Measurements from ENCODE around the gene FDX2. TPM values are rescaled to one million over a fixed set of nuclear protein-coding genes. Genes with fewer than 3 reads are reported as not detected.

FDX2 gene
- total RNA-seq, 1 experiment from 2014 or later: 79.5 TPM

- intact Hi-C loops (cut with micrococcal nuclease): no loop called here
- ChIA-PET POLR2A (ENCODE audit: unreplicated experiment) (no interaction called here), CTCF (no interaction called here)
- DNase-seq (no peak), ATAC-seq (no peak)
- Histone ChIP-seq H4K20me1 (ENCODE audit: low read length) (0 out of 2 replicates have a peak, but pooled peaks cover 4% of the 10 kb centered on the region), H3K27ac (ENCODE audit: low read length) (no peak overlapping the region), H3K36me3 (ENCODE audit: low read depth, low read length) (peaks cover 64% of the 10 kb centered on the region), H3K4me1 (ENCODE audit: insufficient read depth, low read length) (no peaks in the 10 kb centered on the region), H3K4me3 (ENCODE audit: low read length) (no peak overlapping the region), H3K4me2 (ENCODE audit: low read length) (no peak overlapping the region), H3K9me2 (replicated peaks; ENCODE audit: low read length) (no peaks in the 10 kb centered on the region), H2AFZ (ENCODE audit: low read length) (no peak overlapping the region), H3K79me2 (ENCODE audit: low read length) (peaks cover 22% of the 10 kb centered on the region), H3K9ac (ENCODE audit: low read length) (no peak overlapping the region), H3K9me3 (ENCODE audit: low read length) (no peaks in the 10 kb centered on the region), H3F3A (ENCODE audit: low read length, unreplicated experiment) (no peaks in the 10 kb centered on the region), H3K27me3 (ENCODE audit: low read length) (no peaks in the 10 kb centered on the region)
- BruUV-seq (replicated peaks): no TSS peak
- TF ChIP-seq CTCF (conservative IDR thresholded peaks at IDR 0.05; ENCODE audit: low read depth, low read length) (no peak), EZH2 (IDR thresholded peaks at IDR 0.05; ENCODE audit: low read length, unreplicated experiment) (no peak), EZH2phosphoT487 (IDR thresholded peaks at IDR 0.05; ENCODE audit: borderline replicate concordance, low read length) (no peak)
These were observed 9.9 kb upstream of the FDX2 start for GRCh38 chr19:10325732-10326131.

- Histone ChIP-seq H3K4me1 (ENCODE audit: insufficient read depth, low read length) (no peaks in the 10 kb centered on the region), H3K27me3 (ENCODE audit: low read length) (no peaks in the 10 kb centered on the region), H3K4me2 (ENCODE audit: low read length) (no peak overlapping the region), H3K79me2 (ENCODE audit: low read length) (no peaks in the 10 kb centered on the region), H4K20me1 (ENCODE audit: low read length) (no peaks in the 10 kb centered on the region), H3K4me3 (ENCODE audit: low read length) (no peak overlapping the region), H3K36me3 (ENCODE audit: low read depth, low read length) (peaks cover 47% of the 10 kb centered on the region), H3K9me2 (replicated peaks; ENCODE audit: low read length) (no peaks in the 10 kb centered on the region), H3F3A (ENCODE audit: low read length, unreplicated experiment) (no peaks in the 10 kb centered on the region), H3K9ac (ENCODE audit: low read length) (no peak overlapping the region), H3K9me3 (ENCODE audit: low read length) (no peaks in the 10 kb centered on the region), H2AFZ (ENCODE audit: low read length) (no peak overlapping the region), H3K27ac (ENCODE audit: low read length) (no peak overlapping the region)
- ChIA-PET POLR2A (ENCODE audit: unreplicated experiment) (no interaction called here), CTCF (no interaction called here)
- DNase-seq (no peak), ATAC-seq (no peak)
- no TSS peak for BruUV-seq (replicated peaks)
- intact Hi-C loops (cut with micrococcal nuclease): no loop called here
- TF ChIP-seq EZH2 (IDR thresholded peaks at IDR 0.05; ENCODE audit: low read length, unreplicated experiment): no peak
- TF ChIP-seq CTCF (conservative IDR thresholded peaks at IDR 0.05; ENCODE audit: low read depth, low read length): no peak
- no peak for TF ChIP-seq EZH2phosphoT487 (IDR thresholded peaks at IDR 0.05; ENCODE audit: borderline replicate concordance, low read length)
These were observed 6.3 kb upstream of the FDX2 start for GRCh38 chr19:10321874-10322835.

GRCh38 chr19:10321417-10321797 lies 5.6 kb upstream of the FDX2 start:
- ChIA-PET POLR2A (ENCODE audit: unreplicated experiment) (no interaction called here), CTCF (no interaction called here)
- H3K4me2 ChIP-seq (ENCODE audit: low read length): no peak overlapping the region
- H3K27ac ChIP-seq (ENCODE audit: low read length): no peak overlapping the region
- no peaks in the 10 kb centered on the region for H3K27me3 ChIP-seq (ENCODE audit: low read length)
- peaks cover 49% of the 10 kb centered on the region for H3K36me3 ChIP-seq (ENCODE audit: low read depth, low read length)
- H2AFZ ChIP-seq (ENCODE audit: low read length): no peak overlapping the region
- H3K4me1 ChIP-seq (ENCODE audit: insufficient read depth, low read length): no peaks in the 10 kb centered on the region
- peak; percentile 8; the same call in 1 of the 2 replicates for ATAC-seq
- H3K79me2 ChIP-seq (ENCODE audit: low read length): no peaks in the 10 kb centered on the region
- H3K9ac ChIP-seq (ENCODE audit: low read length): no peak overlapping the region
- DNase-seq: no peak
- no peak overlapping the region for H3K4me3 ChIP-seq (ENCODE audit: low read length)
- intact Hi-C loops (cut with micrococcal nuclease): no loop called here
- TF ChIP-seq EZH2phosphoT487 (IDR thresholded peaks at IDR 0.05; ENCODE audit: borderline replicate concordance, low read length): no peak
- H4K20me1 ChIP-seq (ENCODE audit: low read length): no peaks in the 10 kb centered on the region
- BruUV-seq (replicated peaks): no TSS peak
- H3K9me2 ChIP-seq (replicated peaks; ENCODE audit: low read length): no peaks in the 10 kb centered on the region
- H3K9me3 ChIP-seq (ENCODE audit: low read length): no peaks in the 10 kb centered on the region
- H3F3A ChIP-seq (ENCODE audit: low read length, unreplicated experiment): no peaks in the 10 kb centered on the region
